CD8-positive, alpha-beta memory T cell (primary cell): ENCODE data around the gene CEP120. TPM values are rescaled to one million over a fixed set of nuclear protein-coding genes. Genes with fewer than 3 reads are reported as not detected.
A peak's percentile ranks its signal among the peaks of the same experiment; 100 is the strongest.
"Not testable (repeated sequence)": the region's sequence is repeated elsewhere in the genome, so short reads cannot be mapped to it uniquely, and the experiment has no call there.

Source experiments
- CTCF ChIA-PET: fragments of 350-600 bp; sonication (Branson Sonifier 250); formaldehyde crosslinking; loops from one replicate; lab custom pipeline; 2021; ENCODE audit warnings: antibody characterized with exemption; lab: Charles Lee
- POLR2A ChIA-PET: fragments of 350-600 bp; sonication (Branson Sonifier 250); formaldehyde crosslinking; loops from one replicate; lab custom pipeline; 2021; ENCODE audit warnings: antibody characterized with exemption; lab: Charles Lee
- DNase-seq, 5 donors: peaks; one replicate each; pipeline versions ENCODE4 v3.0.0 to v3.0.0-alpha.2; 2020 to 2022; ENCODE audit warnings: mixed read lengths in 1 of 5
- H3K27ac ChIP-seq: one replicate; pipeline ENCODE4 v1.7.0; 2013; ENCODE audit warnings: low read depth, mild to moderate bottlenecking, low read length, moderate library complexity
- H3K27me3 ChIP-seq: 2 replicates; pipeline ENCODE4 v1.7.0; 2013; ENCODE audit warnings: low read length, mild to moderate bottlenecking; ENCODE audit not compliant: insufficient read depth, poor library complexity, severe bottlenecking
- H3K36me3 ChIP-seq: 2 replicates; pipeline ENCODE4 v1.7.0; 2013; ENCODE audit warnings: mild to moderate bottlenecking, low read length, moderate library complexity; ENCODE audit not compliant: insufficient read depth
- H3K4me1 ChIP-seq: 2 replicates; pipeline ENCODE4 v1.7.0; 2013; ENCODE audit warnings: mild to moderate bottlenecking, low read length, moderate library complexity; ENCODE audit not compliant: insufficient read depth
- H3K4me3 ChIP-seq: 2 replicates; pipeline ENCODE4 v1.7.0; 2013; ENCODE audit warnings: mild to moderate bottlenecking, low read length
- H3K9me3 ChIP-seq: 2 replicates; pipeline ENCODE4 v1.7.0; 2013; ENCODE audit warnings: mild to moderate bottlenecking, low read length
- H3K27ac Mint-ChIP-seq, 8 donors: one replicate each; pipeline ENCODE4 v1.8.0; 2020 to 2021; ENCODE audit warnings: mixed read lengths in 8 of 8, mild to moderate bottlenecking in 6 of 8, inconsistent platforms in 3 of 8, moderate library complexity in 3 of 8
- H3K27me3 Mint-ChIP-seq, 2 donors: one replicate each; pipeline ENCODE4 v1.8.0; 2020 to 2021; ENCODE audit warnings: mixed read lengths in 2 of 2, mild to moderate bottlenecking in 1 of 2, moderate library complexity in 1 of 2
- H3K36me3 Mint-ChIP-seq, 3 donors: one replicate each; pipeline ENCODE4 v1.8.0; 2020 to 2021; ENCODE audit warnings: mixed read lengths in 3 of 3, inconsistent platforms in 1 of 3, mild to moderate bottlenecking in 1 of 3
- H3K4me1 Mint-ChIP-seq, 3 donors: one replicate each; pipeline ENCODE4 v1.8.0; 2020 to 2021; ENCODE audit warnings: mixed read lengths in 3 of 3, inconsistent platforms in 1 of 3, mild to moderate bottlenecking in 1 of 3
- H3K4me3 Mint-ChIP-seq, 7 donors: one replicate each; pipeline ENCODE4 v1.8.0; 2020 to 2021; ENCODE audit warnings: mixed read lengths in 7 of 7, mild to moderate bottlenecking in 6 of 7, moderate library complexity in 4 of 7, inconsistent platforms in 2 of 7
- H3K9me3 Mint-ChIP-seq, 5 donors: one replicate each; pipeline ENCODE4 v1.8.0; 2020 to 2022; ENCODE audit warnings: mixed read lengths in 5 of 5, mild to moderate bottlenecking in 3 of 5, moderate library complexity in 2 of 5, inconsistent platforms in 1 of 5
- polyA plus RNA-seq: library from polyadenylated mRNA; unstranded; fragments of 300-500 nt; fragmentation: Illumina TruSeq; gene quantifications from one replicate; pipeline ENCODE4 v1.2.3, GENCODE V29; 2021
- total RNA-seq, 2 experiments: library from RNA; stranded (reverse); gene quantifications; one replicate each; pipeline ENCODE4 v1.2.3, GENCODE V29; 2021

CEP120 gene
- total and polyA plus RNA-seq, 3 experiments from 2014 or later = 23.5 to 31.8 (median 25.6) TPM

GRCh38 chr5:123436201-123436600, 13.0 kb upstream of the CEP120 start:
- Histone ChIP-seq H3K4me1 (no peaks in the 10 kb centered on the region), H3K27ac (no peak overlapping the region), H3K27me3 (no peaks in the 10 kb centered on the region), H3K4me3 (no peak overlapping the region), H3K36me3 (no peaks in the 10 kb centered on the region), H3K9me3 (no peaks in the 10 kb centered on the region)
- Mint-ChIP-seq H3K4me1 (peaks cover 3 to 11% (median 9%) of the 10 kb centered on the region in 3 donors), H3K9me3 (no peaks in the 10 kb centered on the region), H3K27ac (no peak overlapping the region), H3K27me3 (peaks cover 6 to 8% of the 10 kb centered on the region in 2 donors), H3K36me3 (peaks cover 0 to 6% (median 1%) of the 10 kb centered on the region in 3 donors), H3K4me3 (no peak overlapping the region)
- ChIA-PET CTCF (interaction anchor here (1.5 kb wide), 1 partner anchor 17 kb away, joined by 5 read pairs; no protein-coding TSS in a partner anchor), POLR2A (interaction anchor here (0.9 kb wide), 1 partner anchor 13 kb away, joined by 3 read pairs; the partner anchor contains the start of gene CEP120)
- DNase-seq = no peak

GRCh38 chr5:123434796-123435195, 11.6 kb upstream of the CEP120 start:
- Histone ChIP-seq H3K27ac (no peak overlapping the region), H3K27me3 (no peaks in the 10 kb centered on the region), H3K4me1 (no peaks in the 10 kb centered on the region), H3K36me3 (no peaks in the 10 kb centered on the region), H3K4me3 (no peak overlapping the region), H3K9me3 (no peaks in the 10 kb centered on the region)
- Mint-ChIP-seq H3K9me3 (no peaks in the 10 kb centered on the region), H3K4me1 (peaks cover 3 to 11% (median 9%) of the 10 kb centered on the region in 3 donors), H3K27ac (no peak overlapping the region), H3K36me3 (peaks cover 0 to 6% (median 1%) of the 10 kb centered on the region in 3 donors), H3K27me3 (peaks cover 6 to 8% of the 10 kb centered on the region in 2 donors), H3K4me3 (no peak overlapping the region)
- DNase-seq = no peak
- POLR2A ChIA-PET = interaction anchor here (0.6 kb wide), 1 partner anchor 612 kb away, joined by 3 read pairs; no protein-coding TSS in a partner anchor
- CTCF ChIA-PET = interaction anchor here (1.5 to 2.2 kb wide), 2 partner anchors 11 to 16 kb away, joined by 4 to 5 read pairs; no protein-coding TSS in a partner anchor

- H3K9me3 ChIP-seq = no peaks in the 10 kb centered on the region
- POLR2A ChIA-PET = interaction anchor here (1.2 kb wide), 1 partner anchor 10 kb away, joined by 4 read pairs; the partner anchor contains the start of gene CEP120
- DNase-seq = no peak
Measured at GRCh38 chr5:123433596-123433995, 10.4 kb upstream of the CEP120 start.

GRCh38 chr5:123430441-123430840, 7.2 kb upstream of the CEP120 start:
- H3K4me1 Mint-ChIP-seq, H3K9me3 ChIP-seq, H3K4me3 Mint-ChIP-seq, H3K4me1 ChIP-seq, H3K36me3 ChIP-seq, H3K27me3 ChIP-seq, H3K27ac ChIP-seq, H3K4me3 ChIP-seq, H3K36me3 Mint-ChIP-seq, H3K9me3 Mint-ChIP-seq, H3K27me3 Mint-ChIP-seq, H3K27ac Mint-ChIP-seq, DNase-seq, CTCF ChIA-PET, POLR2A ChIA-PET: not testable (repeated sequence)

More at GRCh38 chr5:123433596-123433995, 10.4 kb upstream of the CEP120 start:
- Mint-ChIP-seq H3K36me3 (peaks cover 0 to 6% (median 3%) of the 10 kb centered on the region in 3 donors), H3K27ac (no peak overlapping the region), H3K9me3 (no peaks in the 10 kb centered on the region), H3K4me3 (no peak overlapping the region), H3K27me3 (peaks cover 6 to 8% of the 10 kb centered on the region in 2 donors), H3K4me1 (peaks cover under 1 to 4% (median 1%) of the 10 kb centered on the region in 3 donors)
- Histone ChIP-seq H3K27ac (no peak overlapping the region), H3K4me1 (no peaks in the 10 kb centered on the region), H3K36me3 (no peaks in the 10 kb centered on the region), H3K4me3 (no peak overlapping the region), H3K27me3 (no peaks in the 10 kb centered on the region)
- CTCF ChIA-PET = interaction anchor here (0.8 to 2.2 kb wide), 2 partner anchors 10 to 12 kb away, joined by 4 to 6 read pairs; partner anchors contain the start of gene CEP120

- H3K36me3 ChIP-seq = no peaks in the 10 kb centered on the region
- Mint-ChIP-seq H3K27me3 (peaks cover 6 to 7% of the 10 kb centered on the region in 2 donors), H3K4me1 (peaks cover 2 to 5% (median 4%) of the 10 kb centered on the region in 3 donors), H3K36me3 (peaks cover 0 to 6% (median 3%) of the 10 kb centered on the region in 3 donors), H3K4me3 (no peak overlapping the region), H3K9me3 (no peaks in the 10 kb centered on the region), H3K27ac (no peak overlapping the region)
- no peak overlapping the region for H3K27ac ChIP-seq
- DNase-seq = no peak
- no peak overlapping the region for H3K4me3 ChIP-seq
- no peaks in the 10 kb centered on the region for H3K9me3 ChIP-seq
- ChIA-PET CTCF (no interaction called here), POLR2A (no interaction called here)
- H3K4me1 ChIP-seq = no peaks in the 10 kb centered on the region
- H3K27me3 ChIP-seq = no peaks in the 10 kb centered on the region
Measured at GRCh38 chr5:123429993-123430392, 6.8 kb upstream of the CEP120 start.

- Mint-ChIP-seq H3K4me3 (no peak overlapping the region), H3K4me1 (peaks cover 3 to 8% (median 7%) of the 10 kb centered on the region in 3 donors), H3K27ac (peak overlapping the region in 1 of 8 donors; percentile 26), H3K9me3 (no peaks in the 10 kb centered on the region), H3K27me3 (peaks cover 6 to 7% of the 10 kb centered on the region in 2 donors), H3K36me3 (peaks cover 0 to 6% (median 3%) of the 10 kb centered on the region in 3 donors)
- Histone ChIP-seq H3K9me3 (no peaks in the 10 kb centered on the region), H3K27me3 (no peaks in the 10 kb centered on the region), H3K27ac (no peak overlapping the region), H3K4me3 (no peak overlapping the region), H3K36me3 (no peaks in the 10 kb centered on the region), H3K4me1 (peaks cover 2% of the 10 kb centered on the region)
- ChIA-PET CTCF (no interaction called here), POLR2A (no interaction called here)
- no peak for DNase-seq
Measured at GRCh38 chr5:123429221-123429954, 6.2 kb upstream of the CEP120 start.

GRCh38 chr5:123428521-123429220, 5.5 kb upstream of the CEP120 start:
- no peak overlapping the region for H3K4me3 Mint-ChIP-seq
- H3K4me1 ChIP-seq = peaks cover 8% of the 10 kb centered on the region
- no peak overlapping the region for H3K27ac ChIP-seq
- POLR2A ChIA-PET = no interaction called here
- no peaks in the 10 kb centered on the region for H3K27me3 ChIP-seq
- H3K27me3 Mint-ChIP-seq = peaks cover 6 to 7% of the 10 kb centered on the region in 2 donors
- DNase-seq = no peak
- H3K36me3 ChIP-seq = no peaks in the 10 kb centered on the region
- no peaks in the 10 kb centered on the region for H3K9me3 ChIP-seq
- H3K27ac Mint-ChIP-seq = no peak overlapping the region
- no peak overlapping the region for H3K4me3 ChIP-seq
- no peaks in the 10 kb centered on the region for H3K9me3 Mint-ChIP-seq
- CTCF ChIA-PET = no interaction called here
- H3K36me3 Mint-ChIP-seq = peaks cover 3 to 6% (median 3%) of the 10 kb centered on the region in 3 donors
- H3K4me1 Mint-ChIP-seq = peaks cover 10 to 15% (median 13%) of the 10 kb centered on the region in 3 donors
